PC-3 (cell line): ENCODE data around the gene GADD45G. TPM values are rescaled to one million over a fixed set of nuclear protein-coding genes. Genes with fewer than 3 reads are reported as not detected.

Source experiments
- ATAC-seq: fragments of 200-7000 bp; cut with Tn5 transposase; 2 replicates; pipeline ENCODE4 v1.9.1; 2020; ENCODE audit warnings: mild to moderate bottlenecking, moderate library complexity
- BruUV-seq: library from RNA; stranded (reverse); fragments of 400-500 nt; replicated peaks from 2 replicates; lab custom pipeline; 2021; lab: Mats Ljungman, UMichigan
- CTCF ChIA-PET: fragments of 300-600 bp; sonication (Branson Sonifier 250); formaldehyde crosslinking; loops from one replicate; lab custom pipeline; 2022; ENCODE audit warnings: antibody characterized with exemption; lab: Charles Lee
- POLR2A ChIA-PET: fragments of 300-600 bp; sonication (Branson Sonifier 250); formaldehyde crosslinking; loops from one replicate; lab custom pipeline; 2022; ENCODE audit warnings: antibody characterized with exemption; ENCODE audit not compliant: unreplicated experiment; lab: Charles Lee
- DNase-seq: peaks from one replicate; pipeline ENCODE4 v3.0.0-alpha.2; 2015
- H2AFZ ChIP-seq: fragments of 300-600 bp; sonication (generic); 2 replicates; pipeline ENCODE4 v1.6.0; 2016; ENCODE audit warnings: antibody characterized with exemption, low read length
- H3F3A ChIP-seq: fragments of 300-600 bp; sonication (generic); one replicate; pipeline ENCODE4 v1.6.0; 2017; ENCODE audit warnings: antibody characterized with exemption, low read length, control low read depth, mild to moderate bottlenecking; ENCODE audit not compliant: unreplicated experiment
- H3K27ac ChIP-seq: fragments of 300-600 bp; sonication (generic); 2 replicates; pipeline ENCODE4 v1.5.1; 2016; ENCODE audit warnings: mild to moderate bottlenecking, low read length
- H3K27me3 ChIP-seq: fragments of 300-600 bp; sonication (generic); 2 replicates; pipeline ENCODE4 v1.6.1; 2016; ENCODE audit warnings: low read length, mixed read lengths
- H3K36me3 ChIP-seq: fragments of 300-600 bp; sonication (generic); 2 replicates; pipeline ENCODE4 v1.6.1; 2016; ENCODE audit warnings: low read depth, mixed run types, low read length, mixed read lengths
- H3K4me1 ChIP-seq: fragments of 300-600 bp; sonication (generic); 2 replicates; pipeline ENCODE4 v1.5.1; 2016; ENCODE audit warnings: low read length; ENCODE audit not compliant: insufficient read depth
- H3K4me2 ChIP-seq: fragments of 300-600 bp; sonication (generic); 2 replicates; pipeline ENCODE4 v1.6.0; 2016; ENCODE audit warnings: low read length
- H3K4me3 ChIP-seq: fragments of 300-600 bp; sonication (generic); 2 replicates; pipeline ENCODE4 v1.5.1; 2016; ENCODE audit warnings: mild to moderate bottlenecking, low read length, mixed read lengths
- H3K79me2 ChIP-seq: fragments of 300-600 bp; sonication (generic); 2 replicates; pipeline ENCODE4 v1.6.1; 2017; ENCODE audit warnings: low read length, mixed read lengths
- H3K9ac ChIP-seq: fragments of 300-600 bp; sonication (generic); 2 replicates; pipeline ENCODE4 v1.6.0; 2016; ENCODE audit warnings: mild to moderate bottlenecking, low read length
- H3K9me2 ChIP-seq: fragments of 300-600 bp; sonication (generic); replicated peaks from 2 replicates; pipeline ENCODE4 v1.6.1; 2016; ENCODE audit warnings: mixed run types, low read length, mixed read lengths
- H3K9me3 ChIP-seq: fragments of 300-600 bp; sonication (generic); 2 replicates; pipeline ENCODE4 v1.6.1; 2016; ENCODE audit warnings: low read length, mixed read lengths
- H4K20me1 ChIP-seq: fragments of 300-600 bp; sonication (generic); 2 replicates; pipeline ENCODE4 v1.6.1; 2016; ENCODE audit warnings: low read length, mixed read lengths
- EZH2 ChIP-seq: fragments of 300-600 bp; sonication (generic); IDR thresholded peaks from one replicate; pipeline ENCODE4 v1.6.1; 2017; ENCODE audit warnings: antibody characterized with exemption, mild to moderate bottlenecking, low read length; ENCODE audit not compliant: unreplicated experiment
- EZH2phosphoT487 ChIP-seq: fragments of 300-600 bp; sonication (generic); IDR thresholded peaks from 2 replicates; pipeline ENCODE4 v1.6.1; 2018; ENCODE audit warnings: mild to moderate bottlenecking, antibody characterized with exemption, low read length, borderline replicate concordance
- intact Hi-C: fragments of 100-400 bp; cut with micrococcal nuclease; formaldehyde crosslinking; loops from 2 replicates; pipeline ENCODE4 v1.9.0; 2023
- total RNA-seq: library from RNA; depleted of rRNA; stranded (reverse); fragments of >200 nt; gene quantifications from 2 replicates; pipeline ENCODE4 v1.2.3, GENCODE V29; 2014
- TF ChIP-seq, protein P1 (sequence below): fragments of 300-600 bp; sonication (generic); conservative IDR thresholded peaks from 2 replicates; pipeline ENCODE4 v1.5.1; 2017; ENCODE audit warnings: antibody characterized with exemption, low read depth, mild to moderate bottlenecking, low read length

Gene GADD45G
- total RNA-seq, 1 experiment from 2014 or later = 2.1 TPM

DNA sequence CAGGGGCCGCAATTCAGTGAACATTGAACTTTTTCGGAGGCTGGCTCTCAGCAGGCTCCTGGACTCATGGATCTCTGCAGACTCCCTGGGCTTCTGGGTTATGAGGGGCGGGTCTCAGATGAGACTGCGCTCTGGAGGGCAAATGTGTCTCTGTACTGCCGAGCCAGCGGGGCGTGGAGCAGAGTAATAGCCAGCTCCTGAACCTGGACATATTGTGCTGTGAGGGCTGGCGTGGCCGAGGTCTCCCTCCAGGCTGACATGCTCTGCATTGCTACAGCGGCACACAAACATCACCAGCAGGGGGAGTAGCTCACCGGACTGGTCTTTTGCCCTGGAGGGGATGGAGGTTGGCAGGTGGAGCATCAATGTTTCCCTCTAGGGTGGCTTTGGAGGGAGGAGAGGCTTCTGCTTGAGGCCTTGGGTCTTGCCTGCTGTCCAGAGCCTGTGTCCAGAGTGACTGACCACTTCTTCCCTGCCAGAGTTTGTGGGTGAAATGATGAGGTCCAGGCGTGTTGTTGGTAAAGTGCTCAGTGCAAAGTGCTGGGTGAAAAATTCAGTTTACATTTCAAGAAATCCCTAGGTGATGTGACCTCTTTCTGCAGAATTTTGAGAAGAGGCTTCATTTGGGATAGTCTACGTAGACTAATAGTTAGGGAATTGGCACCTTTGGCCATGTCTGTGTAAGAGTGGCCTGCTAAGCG lies 10.9 kb upstream of the GADD45G start:
- H4K20me1 ChIP-seq = no peaks in the 10 kb centered on the region
- H2AFZ ChIP-seq = no peak overlapping the region
- intact Hi-C loops = no loop called here
- no peaks in the 10 kb centered on the region for H3K9me2 ChIP-seq
- H3K79me2 ChIP-seq = no peaks in the 10 kb centered on the region
- DNase-seq = peak; percentile 58
- no TSS peak for BruUV-seq
- ChIA-PET POLR2A (no interaction called here), CTCF (no interaction called here)
- H3K9ac ChIP-seq = no peak overlapping the region
- H3F3A ChIP-seq = no peaks in the 10 kb centered on the region
- peaks cover 15% of the 10 kb centered on the region for H3K27me3 ChIP-seq
- no peak overlapping the region for H3K27ac ChIP-seq
- ATAC-seq = peak; percentile 53; the same call in 1 of the 2 replicates
- no peak overlapping the region for H3K4me3 ChIP-seq
- no peak for TF ChIP-seq EZH2
- TF ChIP-seq, protein P1, sequence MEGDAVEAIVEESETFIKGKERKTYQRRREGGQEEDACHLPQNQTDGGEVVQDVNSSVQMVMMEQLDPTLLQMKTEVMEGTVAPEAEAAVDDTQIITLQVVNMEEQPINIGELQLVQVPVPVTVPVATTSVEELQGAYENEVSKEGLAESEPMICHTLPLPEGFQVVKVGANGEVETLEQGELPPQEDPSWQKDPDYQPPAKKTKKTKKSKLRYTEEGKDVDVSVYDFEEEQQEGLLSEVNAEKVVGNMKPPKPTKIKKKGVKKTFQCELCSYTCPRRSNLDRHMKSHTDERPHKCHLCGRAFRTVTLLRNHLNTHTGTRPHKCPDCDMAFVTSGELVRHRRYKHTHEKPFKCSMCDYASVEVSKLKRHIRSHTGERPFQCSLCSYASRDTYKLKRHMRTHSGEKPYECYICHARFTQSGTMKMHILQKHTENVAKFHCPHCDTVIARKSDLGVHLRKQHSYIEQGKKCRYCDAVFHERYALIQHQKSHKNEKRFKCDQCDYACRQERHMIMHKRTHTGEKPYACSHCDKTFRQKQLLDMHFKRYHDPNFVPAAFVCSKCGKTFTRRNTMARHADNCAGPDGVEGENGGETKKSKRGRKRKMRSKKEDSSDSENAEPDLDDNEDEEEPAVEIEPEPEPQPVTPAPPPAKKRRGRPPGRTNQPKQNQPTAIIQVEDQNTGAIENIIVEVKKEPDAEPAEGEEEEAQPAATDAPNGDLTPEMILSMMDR = peak; percentile 65
- H3K9me3 ChIP-seq = no peaks in the 10 kb centered on the region
- no peaks in the 10 kb centered on the region for H3K4me1 ChIP-seq
- no peak overlapping the region for H3K4me2 ChIP-seq
- H3K36me3 ChIP-seq = no peaks in the 10 kb centered on the region

DNA sequence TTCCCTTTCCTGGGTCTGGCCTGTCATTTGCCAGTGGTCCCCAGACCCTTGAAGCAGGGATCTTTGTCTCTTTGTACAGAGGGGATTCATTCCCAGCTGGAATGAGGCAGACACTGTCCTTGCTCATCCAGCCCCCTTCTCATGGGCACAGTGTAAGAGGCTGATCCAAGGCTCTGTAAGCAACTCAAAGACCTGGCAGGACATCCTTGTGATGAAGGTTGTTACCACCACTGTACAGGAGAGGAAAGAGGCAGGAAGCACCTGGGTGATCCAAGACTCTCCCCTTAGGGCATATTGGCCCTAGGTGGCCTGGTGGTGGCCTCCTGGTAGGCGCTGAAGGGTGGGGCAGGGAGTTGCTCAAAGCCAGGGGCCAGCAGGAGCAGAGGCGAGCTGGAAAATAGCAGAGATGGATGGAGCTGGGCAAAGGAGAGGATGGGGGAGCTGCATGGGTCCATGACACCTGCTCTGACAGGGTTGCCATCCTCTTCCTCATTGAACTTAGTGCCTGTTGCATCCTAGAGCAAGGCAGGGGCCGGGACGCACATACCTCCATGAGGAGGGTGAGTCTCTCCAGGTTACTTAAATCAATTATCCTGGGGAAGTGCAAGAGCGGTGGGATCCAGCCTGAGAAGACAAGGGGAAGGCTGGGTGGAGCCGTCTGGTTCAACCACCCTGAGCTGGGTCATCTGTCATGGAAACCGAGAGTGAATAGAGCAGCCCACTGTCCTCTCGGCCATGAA lies 9.8 kb upstream of the GADD45G start:
- Histone ChIP-seq H3K27me3 (peaks cover 18% of the 10 kb centered on the region), H3K9me2 (no peaks in the 10 kb centered on the region), H3F3A (no peaks in the 10 kb centered on the region), H3K9ac (no peak overlapping the region), H3K4me2 (no peak overlapping the region), H2AFZ (no peak overlapping the region), H4K20me1 (no peaks in the 10 kb centered on the region), H3K9me3 (no peaks in the 10 kb centered on the region), H3K27ac (no peak overlapping the region), H3K36me3 (no peaks in the 10 kb centered on the region), H3K4me3 (no peak overlapping the region), H3K4me1 (no peaks in the 10 kb centered on the region), H3K79me2 (no peaks in the 10 kb centered on the region)
- ATAC-seq = no peak
- TF ChIP-seq, protein P1 = no peak
- TF ChIP-seq EZH2 (no peak), EZH2phosphoT487 (no peak)
- intact Hi-C loops = loop anchor here (5.0 kb wide), 1 partner anchor 1162 kb away; no protein-coding TSS in a partner anchor
- BruUV-seq = no TSS peak
- ChIA-PET POLR2A (interaction anchor here (0.6 kb wide), 1 partner anchor 30 kb away, joined by 3 read pairs; no protein-coding TSS in a partner anchor), CTCF (no interaction called here)
- no peak for DNase-seq
